ENCODE data around the gene SUSD5.
"Not testable (repeated sequence)": the region's sequence is repeated elsewhere in the genome, so short reads cannot be mapped to it uniquely, and the experiment has no call there.

The SUSD5 gene

GRCh38 chr3:33166095-33166494 is 52.5 kb downstream of the SUSD5 start:
- TF ChIP-seq CTCF (IDR thresholded peaks at IDR 0.05; ENCODE audit: control insufficient read depth, insufficient read depth, low read depth, low read length, missing control alignments): no peak
- H3K4me3 ChIP-seq (ENCODE audit: control insufficient read depth, low read depth, low read length): no peak overlapping the region
- no peak for DNase-seq (ENCODE audit: low read depth)

- no peak for DNase-seq (ENCODE audit: low read depth)
- no peak overlapping the region for H3K4me3 ChIP-seq (ENCODE audit: control insufficient read depth, low read depth, low read length)
- TF ChIP-seq CTCF (IDR thresholded peaks at IDR 0.05; ENCODE audit: control insufficient read depth, insufficient read depth, low read depth, low read length, missing control alignments): no peak
Measured at GRCh38 chr3:33165372-33165771, 53.2 kb downstream of the SUSD5 start.

GRCh38 chr3:33162621-33163020 is 56.0 kb downstream of the SUSD5 start:
- not testable (repeated sequence) for H3K4me3 ChIP-seq (ENCODE audit: control insufficient read depth, low read depth, low read length); DNase-seq (ENCODE audit: low read depth)

GRCh38 chr3:33159981-33160380 is 58.6 kb downstream of the SUSD5 start:
- no peak for DNase-seq (ENCODE audit: low read depth)
- TF ChIP-seq CTCF (IDR thresholded peaks at IDR 0.05; ENCODE audit: control insufficient read depth, insufficient read depth, low read depth, low read length, missing control alignments): no peak
- no peak overlapping the region for H3K4me3 ChIP-seq (ENCODE audit: control insufficient read depth, low read depth, low read length)

- no peak for TF ChIP-seq CTCF (IDR thresholded peaks at IDR 0.05; ENCODE audit: control insufficient read depth, insufficient read depth, low read depth, low read length, missing control alignments)
- H3K4me3 ChIP-seq (ENCODE audit: control insufficient read depth, low read depth, low read length): no peak overlapping the region
- DNase-seq (ENCODE audit: low read depth): no peak
Measured at GRCh38 chr3:33159234-33159633, 59.4 kb downstream of the SUSD5 start.

GRCh38 chr3:33155301-33155700 is 63.3 kb downstream of the SUSD5 start:
- no peak for TF ChIP-seq CTCF (IDR thresholded peaks at IDR 0.05; ENCODE audit: control insufficient read depth, insufficient read depth, low read depth, low read length, missing control alignments)
- no peak overlapping the region for H3K4me3 ChIP-seq (ENCODE audit: control insufficient read depth, low read depth, low read length)
- DNase-seq (ENCODE audit: low read depth): no peak

- no peak for TF ChIP-seq CTCF (IDR thresholded peaks at IDR 0.05; ENCODE audit: control insufficient read depth, insufficient read depth, low read depth, low read length, missing control alignments)
- DNase-seq (ENCODE audit: low read depth): no peak
- H3K4me3 ChIP-seq (ENCODE audit: control insufficient read depth, low read depth, low read length): no peak overlapping the region
Measured at GRCh38 chr3:33153782-33154181, 64.8 kb downstream of the SUSD5 start.

Data from AG09309 (cell line).